Aorta (tissue), 5 donors: Measurements from ENCODE around the gene AGAP1. TPM values are rescaled to one million over a fixed set of nuclear protein-coding genes. Genes with fewer than 3 reads are reported as not detected.

Source experiments
- ATAC-seq: fragments of 200-7000 bp; cut with Tn5 transposase; one replicate; pipeline ENCODE4 v1.9.1; 2022; ENCODE audit warnings: moderate library complexity; ENCODE audit not compliant: low FRiP score
- DNase-seq, 2 donors: peaks; one replicate each; pipeline ENCODE4 v3.0.0-alpha.2; 2020
- H3K27ac ChIP-seq, 2 donors: one replicate each; pipeline ENCODE4 v1.5.1; 2013; ENCODE audit warnings: low read length in 2 of 2, mild to moderate bottlenecking in 2 of 2, moderate library complexity in 2 of 2, control low read depth in 1 of 2, inconsistent platforms in 1 of 2, low read depth in 1 of 2
- H3K27me3 ChIP-seq, 2 donors: one replicate each; pipeline ENCODE4 v1.6.1; 2013; ENCODE audit warnings: control low read depth in 1 of 2, low read length in 1 of 2, mild to moderate bottlenecking in 1 of 2, moderate library complexity in 1 of 2; ENCODE audit not compliant: insufficient read depth in 2 of 2, control insufficient read depth in 1 of 2
- H3K36me3 ChIP-seq, 2 donors: one replicate each; pipeline ENCODE4 v1.6.1; 2013; ENCODE audit warnings: control low read depth in 1 of 2, low read length in 1 of 2, mild to moderate bottlenecking in 1 of 2; ENCODE audit not compliant: insufficient read depth in 2 of 2, control insufficient read depth in 1 of 2
- H3K4me1 ChIP-seq, 2 donors: one replicate each; pipeline ENCODE4 v1.6.1; 2013; ENCODE audit warnings: low read length in 2 of 2, control low read depth in 1 of 2, mild to moderate bottlenecking in 1 of 2, moderate library complexity in 1 of 2; ENCODE audit not compliant: insufficient read depth in 2 of 2, control insufficient read depth in 1 of 2
- H3K4me3 ChIP-seq, 2 donors: one replicate each; pipeline ENCODE4 v1.5.1; 2013; ENCODE audit warnings: low read length in 2 of 2, control low read depth in 1 of 2, mild to moderate bottlenecking in 1 of 2
- H3K9me3 ChIP-seq: one replicate; pipeline ENCODE4 v1.6.1; 2013; ENCODE audit warnings: mild to moderate bottlenecking, low read length; ENCODE audit not compliant: control insufficient read depth
- WGBS, 2 donors: extraction: QIAGEN DNeasy Blood & Tissue Kit; methylation state at CpG; one replicate each; pipeline ENCODE4 v1.1.7; 2013; 5-methylcytosine and 5-hydroxymethylcytosine counted together
- intact Hi-C, 2 donors: fragments of 100-400 bp; cut with DNase I; formaldehyde crosslinking; loops; one replicate each; pipeline versions ENCODE4 v1.14.2 to v1.15.0; 2022
- polyA plus RNA-seq, 2 donors: library from polyadenylated mRNA; stranded (reverse); fragments of 200-250 nt; gene quantifications; one replicate each; pipeline ENCODE4 v1.2.3, GENCODE V29; 2013
- total RNA-seq, 2 donors: library from RNA; stranded (reverse); fragmentation: NEBNext Ultra II Directional; extraction: Animal tissue kit (Norgen Biotek cat#: 25700); gene quantifications; one replicate each; pipeline ENCODE4 v1.2.1, GENCODE V29; 2021
- donor health status: healthy with polysubstance abuse.
- donor health status: Bipolar disorder and iron deficiency.
- donor health status: DM: no; HTN: no; CAD: no.
- donor health status: DM: no; HTN: no; CAD: no.
- donor health status: DM: yes; HTN: yes; CAD: no.

Gene AGAP1
- total and polyA plus RNA-seq, 4 donors = 3.0 to 32.7 (median 12.7) TPM

DNA sequence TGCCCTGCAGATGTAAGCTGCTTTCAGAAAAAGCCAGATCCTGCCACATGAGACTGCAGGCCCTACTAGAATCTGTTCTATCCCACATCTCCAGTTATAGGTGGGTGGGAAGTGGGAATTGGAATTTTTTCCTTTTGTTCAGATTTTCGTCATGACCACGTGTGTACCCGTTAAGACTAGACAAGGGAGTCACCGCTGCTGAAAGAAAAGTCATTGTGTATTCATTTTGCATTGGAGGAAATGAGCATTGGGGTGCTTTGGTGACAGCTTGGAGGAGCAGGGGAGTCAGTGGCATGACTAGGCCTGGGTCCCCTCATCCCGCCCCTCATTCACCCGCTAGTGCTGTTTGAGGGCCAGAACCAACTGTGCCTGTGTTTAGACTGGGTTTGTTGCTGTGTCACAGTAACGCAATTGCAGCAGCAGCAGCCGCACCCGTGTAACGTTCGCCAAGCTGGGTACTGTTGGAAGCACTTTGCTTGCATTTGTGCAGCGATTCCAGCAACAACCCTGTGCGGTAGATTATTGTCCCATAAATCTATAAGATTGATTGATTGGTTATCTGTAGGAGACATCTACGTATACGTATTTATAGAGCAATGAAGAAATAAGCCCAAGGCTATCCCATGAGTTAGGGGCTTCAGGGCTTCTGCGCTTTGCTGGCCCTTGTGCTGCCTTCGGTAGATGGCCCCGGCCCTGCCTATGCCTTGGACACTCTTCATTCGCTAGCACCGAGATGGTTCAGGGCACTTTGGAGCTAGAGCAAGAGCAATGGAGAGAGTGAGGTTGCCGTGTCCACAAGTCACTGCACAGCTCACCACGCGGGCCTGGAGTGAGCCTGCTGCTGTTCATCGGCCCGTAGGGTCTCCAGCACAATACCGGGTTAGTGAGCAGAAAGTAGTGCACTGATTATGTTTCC is 194.9 kb downstream of the AGAP1 start:
- 94 to 96% methylated on average over 26 of the region's 26 CpGs for WGBS, 2 donors
- ATAC-seq = no peak
- Histone ChIP-seq H3K9me3 (no peaks in the 10 kb centered on the region), H3K4me1 (no peaks in the 10 kb centered on the region), H3K36me3 (no peaks in the 10 kb centered on the region), H3K4me3 (no peak overlapping the region), H3K27ac (no peak overlapping the region), H3K27me3 (no peaks in the 10 kb centered on the region)
- intact Hi-C loops = no loop called here
- no peak for DNase-seq

DNA sequence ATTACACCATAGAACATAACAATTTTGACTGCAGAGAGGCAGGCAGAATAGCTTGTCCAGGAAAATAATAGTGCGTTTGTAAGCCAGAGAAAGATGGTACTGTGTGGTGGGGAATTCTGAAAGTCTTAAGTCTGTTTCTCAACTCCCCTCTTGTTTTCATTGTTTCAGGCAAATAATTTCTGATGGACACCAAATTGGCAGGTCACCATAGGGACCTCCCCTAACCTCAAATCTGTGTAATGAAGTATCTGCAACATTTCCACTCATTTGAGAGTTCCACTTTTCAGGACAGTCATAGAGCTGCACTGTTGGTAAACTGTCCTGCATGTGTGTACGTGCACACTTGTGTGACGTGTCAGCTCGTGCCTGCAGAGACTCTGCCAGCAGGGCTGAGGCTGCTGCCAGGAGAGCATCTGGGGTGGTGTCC is 195.6 kb downstream of the AGAP1 start:
- H3K36me3 ChIP-seq = no peaks in the 10 kb centered on the region
- ATAC-seq (no peak), DNase-seq (no peak)
- H3K9me3 ChIP-seq = no peaks in the 10 kb centered on the region
- 89 to 93% methylated on average over 4 of the region's 4 CpGs for WGBS, 2 donors
- no peaks in the 10 kb centered on the region for H3K27me3 ChIP-seq
- no peaks in the 10 kb centered on the region for H3K4me1 ChIP-seq
- no peak overlapping the region for H3K27ac ChIP-seq
- H3K4me3 ChIP-seq = no peak overlapping the region
- intact Hi-C loops = no loop called here

DNA sequence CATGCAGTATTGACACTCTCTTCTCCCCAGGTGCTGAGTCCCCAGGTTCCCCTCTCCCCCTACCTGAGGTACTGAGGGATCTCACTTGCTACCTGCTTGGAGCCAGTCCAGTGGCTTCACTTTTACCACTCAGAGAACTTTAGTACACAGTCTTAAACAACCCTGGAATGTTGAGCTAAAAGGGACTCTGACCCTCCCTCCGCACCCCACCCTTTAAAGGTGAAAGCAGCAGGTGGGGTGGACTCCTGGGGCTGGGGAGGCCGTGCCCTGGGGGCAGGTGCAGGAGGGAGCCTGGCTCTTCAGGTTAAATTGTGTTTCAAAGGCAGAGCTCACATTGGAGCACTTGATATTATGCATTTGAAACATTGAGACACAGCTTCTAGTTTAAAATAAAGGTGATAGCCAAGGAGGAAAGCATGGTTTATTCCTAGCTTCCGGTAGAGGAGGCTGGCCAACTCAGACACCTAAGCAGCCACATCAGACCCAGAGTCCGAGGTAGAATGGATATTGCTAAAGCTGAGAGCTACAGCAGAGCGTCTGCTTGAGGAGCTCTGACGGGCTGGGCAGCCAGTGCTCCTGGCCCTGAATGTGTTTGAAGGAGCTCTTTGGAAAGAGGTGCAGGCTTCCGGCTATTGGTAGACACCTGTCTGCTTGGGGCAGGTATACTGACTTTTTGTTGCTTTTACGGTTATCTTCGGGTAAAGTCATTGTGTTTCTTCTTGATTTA is 196.4 kb downstream of the AGAP1 start:
- 80% methylated on average over 9 of the region's 9 CpGs for WGBS, 2 donors
- no peaks in the 10 kb centered on the region for H3K9me3 ChIP-seq

DNA sequence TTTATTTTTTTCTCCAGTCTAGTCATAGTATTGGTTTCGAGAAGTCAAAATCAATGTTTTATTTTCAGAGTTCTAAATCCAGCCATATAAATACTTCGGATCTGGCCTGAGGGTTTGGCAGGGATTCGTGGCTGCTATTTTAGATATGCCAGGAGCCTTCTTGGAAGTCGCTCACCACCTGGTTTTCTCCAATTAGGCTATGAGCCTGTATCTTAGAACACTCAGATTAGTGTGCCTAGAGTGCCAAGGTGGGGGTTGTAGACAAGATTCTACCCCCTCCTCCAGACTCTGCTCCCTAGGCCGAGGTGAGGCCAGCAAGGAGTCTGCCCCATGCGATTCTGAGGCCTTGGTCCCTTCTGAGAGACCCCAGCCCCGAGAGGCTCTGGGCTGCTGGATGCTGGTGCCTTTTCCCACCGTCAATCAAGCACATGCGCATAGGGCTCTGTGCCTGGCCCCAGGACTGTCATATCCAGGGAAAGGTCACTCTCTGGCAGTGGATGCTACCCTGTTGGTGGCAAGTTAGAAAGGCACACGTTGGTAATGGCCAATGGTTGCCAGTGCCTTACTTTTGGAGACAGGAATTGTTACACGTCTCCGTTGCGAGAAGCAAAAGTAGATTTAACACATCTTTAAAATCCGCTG is 197.1 kb downstream of the AGAP1 start:
- DNase-seq = no peak
- H3K4me1 ChIP-seq = no peaks in the 10 kb centered on the region
- intact Hi-C loops = no loop called here
- no peak overlapping the region for H3K27ac ChIP-seq
- no peak overlapping the region for H3K4me3 ChIP-seq
- WGBS, 2 donors = 68 to 72% methylated on average over 14 of the region's 14 CpGs
- no peaks in the 10 kb centered on the region for H3K9me3 ChIP-seq
- ATAC-seq = no peak
- H3K27me3 ChIP-seq = no peaks in the 10 kb centered on the region
- H3K36me3 ChIP-seq = no peaks in the 10 kb centered on the region

More for the DNA sequence above, 196.4 kb downstream of the AGAP1 start:
- Histone ChIP-seq H3K27me3 (no peaks in the 10 kb centered on the region), H3K27ac (no peak overlapping the region), H3K4me3 (no peak overlapping the region), H3K4me1 (no peaks in the 10 kb centered on the region), H3K36me3 (no peaks in the 10 kb centered on the region)
- ATAC-seq (no peak), DNase-seq (no peak)
- intact Hi-C loops = no loop called here

DNA sequence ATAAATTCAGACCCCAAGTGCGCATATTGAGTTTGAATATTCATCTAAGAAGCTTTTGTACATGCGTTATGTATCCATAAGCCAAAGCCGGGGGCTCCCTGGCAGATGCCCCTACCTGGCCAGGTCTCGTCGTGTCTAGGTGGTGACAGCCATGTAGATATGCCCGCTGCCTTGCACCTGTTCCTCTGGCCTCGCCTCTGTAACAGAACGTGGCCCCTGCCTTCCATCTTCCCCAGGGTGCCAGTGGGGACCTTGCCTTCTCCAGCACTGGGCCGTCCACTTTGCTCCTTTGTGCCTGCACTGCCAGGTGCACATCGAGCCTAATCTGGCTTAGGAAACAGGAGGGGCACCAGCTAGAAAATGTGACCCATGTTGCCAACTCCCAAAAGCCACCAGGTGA is 198.2 kb downstream of the AGAP1 start:
- H3K27me3 ChIP-seq = no peaks in the 10 kb centered on the region
- 94 to 96% methylated on average over 10 of the region's 10 CpGs for WGBS, 2 donors
- ATAC-seq = no peak
- H3K27ac ChIP-seq = no peak overlapping the region
- no peak for DNase-seq
- no peaks in the 10 kb centered on the region for H3K9me3 ChIP-seq
- H3K36me3 ChIP-seq = no peaks in the 10 kb centered on the region
- H3K4me1 ChIP-seq = no peaks in the 10 kb centered on the region
- no peak overlapping the region for H3K4me3 ChIP-seq
- intact Hi-C loops = no loop called here

DNA sequence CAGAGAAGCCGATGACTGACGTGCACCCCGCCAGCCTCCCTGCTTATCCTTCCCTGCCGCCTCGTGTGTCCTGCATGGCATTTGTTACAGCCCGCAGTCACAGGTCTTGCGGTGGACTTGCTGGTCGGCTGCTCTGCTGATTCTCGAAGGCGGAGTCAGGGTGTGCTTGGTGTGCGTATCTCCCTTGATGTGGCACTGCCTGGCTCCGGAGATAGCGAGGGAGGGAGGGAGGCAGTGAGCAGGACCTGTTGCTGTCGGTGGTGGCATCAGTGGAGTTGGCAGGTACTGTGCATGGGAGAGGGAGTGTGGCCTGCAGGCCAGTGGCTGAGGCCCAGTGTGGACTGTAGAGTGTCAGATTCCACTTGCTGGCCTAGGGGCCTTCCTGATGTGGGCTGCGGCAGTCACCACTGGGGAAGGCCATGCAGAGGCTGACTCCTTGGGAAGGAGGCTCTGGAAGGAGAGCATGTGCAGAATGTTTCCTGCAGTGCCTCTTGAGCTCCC is 198.9 kb downstream of the AGAP1 start:
- H3K27ac ChIP-seq = no peak overlapping the region
- no peaks in the 10 kb centered on the region for H3K36me3 ChIP-seq
- intact Hi-C loops = no loop called here
- 93 to 94% methylated on average over 15 of the region's 15 CpGs for WGBS, 2 donors
- ATAC-seq (no peak), DNase-seq (no peak)
- no peaks in the 10 kb centered on the region for H3K9me3 ChIP-seq
- no peaks in the 10 kb centered on the region for H3K27me3 ChIP-seq
- H3K4me1 ChIP-seq = no peaks in the 10 kb centered on the region
- no peak overlapping the region for H3K4me3 ChIP-seq

DNA sequence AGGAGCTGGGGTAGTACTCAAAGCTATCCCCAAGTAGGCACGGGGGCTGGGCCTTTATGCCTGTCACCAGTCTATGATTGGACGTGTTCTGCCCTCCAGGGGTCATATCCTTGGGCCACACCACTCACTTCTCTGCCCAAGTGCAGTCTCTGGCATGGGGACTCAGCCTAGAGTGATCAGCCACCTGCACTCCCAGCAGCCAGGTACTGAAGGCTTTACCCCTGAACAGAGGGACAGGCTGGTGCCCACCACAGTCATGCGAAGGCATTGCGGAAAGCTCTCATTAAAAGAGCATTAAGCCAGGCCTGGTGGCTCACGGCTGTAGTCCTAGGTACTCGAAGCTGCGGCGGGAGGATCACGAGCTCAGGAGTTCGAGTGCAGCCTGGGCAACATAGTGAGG is 199.4 kb downstream of the AGAP1 start:
- no peaks in the 10 kb centered on the region for H3K9me3 ChIP-seq
- WGBS, 2 donors = 97% methylated on average over 10 of the region's 10 CpGs
- no peak overlapping the region for H3K27ac ChIP-seq
- no peak overlapping the region for H3K4me3 ChIP-seq
- no peak for DNase-seq
- intact Hi-C loops = no loop called here
- no peaks in the 10 kb centered on the region for H3K27me3 ChIP-seq
- no peaks in the 10 kb centered on the region for H3K36me3 ChIP-seq
- no peaks in the 10 kb centered on the region for H3K4me1 ChIP-seq
- no peak for ATAC-seq

DNA sequence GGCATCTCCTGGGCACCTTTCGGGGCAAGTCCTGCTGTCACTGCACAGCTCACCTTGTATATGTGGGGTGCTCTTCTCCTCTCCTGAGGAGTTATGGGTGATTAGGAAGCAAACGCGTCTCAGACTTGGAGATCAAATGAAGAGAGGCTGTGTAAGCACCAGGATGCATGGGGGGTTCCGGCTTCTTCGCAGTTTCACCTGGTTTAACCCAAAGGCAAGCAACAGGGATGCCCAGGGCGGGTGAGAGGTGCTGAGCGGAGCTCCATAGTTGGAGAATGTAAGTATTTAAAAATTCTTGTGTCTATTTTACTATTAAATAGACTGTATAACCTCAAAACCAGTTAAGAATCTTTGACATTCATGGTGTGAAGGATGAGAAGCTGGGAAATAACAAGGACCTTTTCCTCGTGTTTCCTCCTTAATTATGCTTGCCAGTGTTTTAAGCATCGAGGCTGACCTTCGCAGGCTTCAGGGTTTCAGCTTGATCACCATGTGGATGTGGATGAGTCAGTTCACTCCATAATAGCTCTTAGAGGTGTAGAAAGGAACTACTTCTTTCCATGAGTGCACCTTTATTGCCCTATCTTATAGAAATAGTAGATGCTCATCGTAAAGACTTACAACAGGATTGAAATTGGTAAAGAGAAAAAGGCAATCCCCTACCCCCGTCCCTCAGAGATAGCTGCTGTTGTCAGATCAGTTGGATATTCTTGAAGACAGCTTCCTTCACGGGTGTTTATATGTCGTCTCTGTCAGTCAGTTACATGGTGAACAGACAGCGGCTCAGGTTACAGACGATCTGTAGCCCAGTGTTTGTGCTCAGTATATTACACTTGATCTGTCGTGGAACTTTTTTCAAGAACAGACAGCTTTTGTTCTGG is 201.1 kb downstream of the AGAP1 start:
- Histone ChIP-seq H3K4me1 (no peaks in the 10 kb centered on the region), H3K4me3 (no peak overlapping the region), H3K9me3 (no peaks in the 10 kb centered on the region), H3K27me3 (no peaks in the 10 kb centered on the region), H3K36me3 (no peaks in the 10 kb centered on the region), H3K27ac (no peak overlapping the region)
- ATAC-seq (no peak), DNase-seq (no peak)
- 88 to 91% methylated on average over 17 of the region's 17 CpGs for WGBS, 2 donors
- intact Hi-C loops = no loop called here
